Neural cell (in vitro differentiated cells): ENCODE results near the gene SULT1A3. TPM values are rescaled to one million over a fixed set of nuclear protein-coding genes. Genes with fewer than 3 reads are reported as not detected.

Source experiments
- H2AFZ ChIP-seq: fragments of 200-600, 300-800 bp; sonication (generic), shearing (Covaris generic); 2 replicates; pipeline ENCODE4 v1.6.0; 2014; ENCODE audit warnings: low read depth, mild to moderate bottlenecking, antibody characterized with exemption, low read length, moderate library complexity
- H3F3A ChIP-seq: fragments of 200-600 bp; shearing (Covaris generic); 2 replicates; pipeline ENCODE4 v1.6.1; 2016; ENCODE audit warnings: mild to moderate bottlenecking, moderate library complexity, mixed read lengths, antibody characterized with exemption, low read length; ENCODE audit not compliant: insufficient read depth, poor library complexity, severe bottlenecking
- H3K27ac ChIP-seq: fragments of 200-600, 300-800 bp; sonication (generic), shearing (Covaris generic); 2 replicates; pipeline ENCODE4 v1.5.1; 2014; ENCODE audit warnings: mild to moderate bottlenecking, low read length, moderate library complexity
- H3K27me3 ChIP-seq: fragments of 300-800, 200-600 bp; sonication (generic), shearing (Covaris generic); 2 replicates; pipeline ENCODE4 v1.6.0; 2014; ENCODE audit warnings: mild to moderate bottlenecking, low read depth, low read length, moderate library complexity; ENCODE audit not compliant: insufficient read depth
- H3K36me3 ChIP-seq: fragments of 300-800, 200-600 bp; sonication (generic), shearing (Covaris generic); 2 replicates; pipeline ENCODE4 v1.5.1; 2014; ENCODE audit warnings: mild to moderate bottlenecking, antibody characterized with exemption, low read length, moderate library complexity; ENCODE audit not compliant: insufficient read depth
- H3K4me2 ChIP-seq: fragments of 300-800, 200-600 bp; sonication (generic), shearing (Covaris generic); 2 replicates; pipeline ENCODE4 v1.6.0; 2014; ENCODE audit warnings: mild to moderate bottlenecking, low read length
- H3K4me3 ChIP-seq: fragments of 300-800, 200-600 bp; sonication (generic), shearing (Covaris generic); 2 replicates; pipeline ENCODE4 v1.5.1; 2014; ENCODE audit warnings: mild to moderate bottlenecking, low read length, moderate library complexity
- H3K79me2 ChIP-seq: fragments of 200-600 bp; shearing (Covaris generic); replicated peaks from 2 replicates; pipeline ENCODE4 v1.6.0; 2014; ENCODE audit warnings: mild to moderate bottlenecking, low read length, moderate library complexity; ENCODE audit not compliant: insufficient read depth
- H3K9ac ChIP-seq: fragments of 300-800, 200-600 bp; sonication (generic), shearing (Covaris generic); 2 replicates; pipeline ENCODE4 v1.6.1; 2016; ENCODE audit warnings: mild to moderate bottlenecking, low read length, mixed read lengths
- H3K9me2 ChIP-seq: fragments of 200-600 bp; shearing (Covaris generic); 2 replicates; pipeline ENCODE4 v1.6.1; 2016; ENCODE audit warnings: mild to moderate bottlenecking, low read length, mixed read lengths; ENCODE audit not compliant: insufficient read depth
- H3K9me3 ChIP-seq: fragments of 200-600, 300-800 bp; sonication (generic), shearing (Covaris generic); 2 replicates; pipeline ENCODE4 v1.6.1; 2016; ENCODE audit warnings: mild to moderate bottlenecking, mixed run types, low read length, moderate library complexity, mixed read lengths
- H4K20me1 ChIP-seq: fragments of 200-600 bp; shearing (Covaris generic); 2 replicates; pipeline ENCODE4 v1.6.1; 2016; ENCODE audit warnings: mild to moderate bottlenecking, mixed run types; ENCODE audit not compliant: insufficient read depth
- EP300 ChIP-seq: fragments of 450-650 bp; conservative IDR thresholded peaks from 2 replicates; pipeline ENCODE4 v1.6.1; 2014; ENCODE audit warnings: antibody characterized with exemption, mild to moderate bottlenecking, moderate library complexity; ENCODE audit not compliant: poor library complexity, severe bottlenecking
- EZH2 ChIP-seq: fragments of 200-600, 300-800 bp; shearing (Covaris generic), sonication (generic); IDR thresholded peaks from 2 replicates; pipeline ENCODE4 v1.6.1; 2014; ENCODE audit warnings: antibody characterized with exemption, low read length, borderline replicate concordance, mild to moderate bottlenecking; ENCODE audit not compliant: insufficient read depth, poor library complexity, severe bottlenecking
- MXI1 ChIP-seq: fragments of 450-650 bp; conservative IDR thresholded peaks from 2 replicates; pipeline ENCODE4 v1.6.1; 2014; ENCODE audit warnings: antibody characterized with exemption, mild to moderate bottlenecking; ENCODE audit not compliant: poor library complexity, severe bottlenecking
- POLR2AphosphoS5 ChIP-seq: IDR thresholded peaks from 2 replicates; pipeline ENCODE4 v1.6.1; 2012
- RAD21 ChIP-seq: fragments of 450-650 bp; conservative IDR thresholded peaks from 2 replicates; pipeline ENCODE4 v1.6.1; 2014; ENCODE audit warnings: antibody characterized with exemption, mild to moderate bottlenecking, moderate library complexity
- SMC3 ChIP-seq: fragments of 450-650 bp; conservative IDR thresholded peaks from 2 replicates; pipeline ENCODE4 v1.6.1; 2014; ENCODE audit warnings: antibody characterized with exemption, mild to moderate bottlenecking, moderate library complexity; ENCODE audit not compliant: poor library complexity
- TAF1 ChIP-seq: IDR thresholded peaks from 2 replicates; pipeline ENCODE4 v1.6.1; 2012; ENCODE audit warnings: low read depth
- polyA plus RNA-seq: library from polyadenylated mRNA; depleted of rRNA; stranded (reverse); fragments of >200 nt; gene quantifications from 2 replicates; pipeline ENCODE4 v1.2.3, GENCODE V29; 2014
- TF ChIP-seq, protein P1 (sequence below): IDR thresholded peaks from 2 replicates; pipeline ENCODE4 v1.6.1; 2012; ENCODE audit warnings: borderline replicate concordance
- TF ChIP-seq, protein P2 (sequence below): fragments of 450-650 bp; IDR thresholded peaks from 2 replicates; pipeline ENCODE4 v1.5.1; 2014; ENCODE audit warnings: antibody characterized with exemption, mild to moderate bottlenecking, moderate library complexity; ENCODE audit not compliant: poor library complexity, severe bottlenecking

Gene SULT1A3
- polyA plus RNA-seq, 1 donor from 2014 or later: 12.1 TPM

DNA sequence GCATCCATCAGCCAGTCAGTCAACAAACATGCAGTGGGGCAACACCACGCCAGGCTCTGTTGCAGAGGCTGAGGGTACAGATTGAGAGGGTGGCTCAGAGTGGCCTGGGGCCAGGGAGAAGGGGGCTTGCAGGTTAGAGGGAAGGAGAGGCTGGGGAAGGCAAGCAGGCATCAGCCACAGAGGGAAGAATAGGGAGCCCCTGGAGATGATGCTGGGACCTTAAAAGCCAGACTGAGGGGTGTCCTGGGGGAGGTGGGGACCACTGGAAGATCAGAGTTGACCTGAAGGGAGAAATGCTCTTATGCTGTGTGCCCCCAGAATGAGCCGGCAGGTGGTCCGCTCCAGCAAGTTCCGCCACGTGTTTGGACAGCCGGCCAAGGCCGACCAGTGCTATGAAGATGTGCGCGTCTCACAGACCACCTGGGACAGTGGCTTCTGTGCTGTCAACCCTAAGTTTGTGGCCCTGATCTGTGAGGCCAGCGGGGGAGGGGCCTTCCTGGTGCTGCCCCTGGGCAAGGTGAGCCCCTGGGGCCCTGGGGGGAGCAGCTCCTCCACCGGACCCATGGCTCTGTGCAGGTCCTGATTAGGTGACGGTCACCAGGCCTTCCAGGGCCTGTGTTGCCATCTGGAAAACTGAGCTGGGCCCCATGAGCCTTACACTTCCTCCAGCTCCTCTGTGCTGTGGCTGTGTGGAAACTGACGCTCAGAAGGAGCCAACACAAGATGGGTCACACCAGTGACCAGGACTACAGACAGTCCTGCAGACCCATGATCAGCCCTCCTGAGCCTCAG is 14.0 kb upstream of the SULT1A3 start:
- H3K27ac ChIP-seq: no peak overlapping the region
- H3K4me3 ChIP-seq: peak overlapping the region; percentile 92
- no peak overlapping the region for H2AFZ ChIP-seq

DNA sequence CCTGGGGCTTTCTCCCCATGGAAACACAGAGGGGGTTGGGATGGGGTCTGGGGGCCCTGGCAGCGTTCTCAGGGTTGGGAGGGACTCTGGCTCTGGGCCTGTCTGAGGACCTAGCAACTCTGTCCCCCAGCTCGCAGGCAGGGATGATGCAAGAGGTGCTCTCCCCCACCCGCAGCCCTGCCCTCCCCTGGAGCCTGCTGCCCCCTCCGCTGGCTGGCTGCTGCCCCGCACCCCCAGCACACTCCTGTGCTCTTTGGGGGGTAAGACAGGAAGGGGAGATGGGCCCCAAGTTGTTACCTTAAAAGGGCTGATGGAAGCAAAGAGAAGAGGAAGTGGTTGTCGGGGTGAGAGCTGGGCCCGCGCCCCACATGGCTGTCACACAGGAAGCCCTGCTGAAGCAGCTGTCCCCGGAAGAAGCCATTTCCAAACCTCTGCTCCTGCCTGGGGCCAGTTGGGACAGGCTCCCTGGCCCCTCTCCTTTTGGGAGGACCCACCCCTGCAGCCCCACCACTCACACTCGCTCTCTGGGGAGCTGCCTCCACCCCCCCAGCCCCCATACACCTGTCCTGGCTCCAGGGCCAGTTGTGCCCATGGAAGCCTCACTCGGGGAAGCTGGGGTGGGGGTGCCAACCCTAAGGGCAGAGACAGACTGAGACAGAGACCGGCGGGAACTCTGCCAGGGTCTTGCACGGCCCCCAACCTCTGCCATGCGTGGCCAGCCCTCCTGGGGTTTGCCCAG is 13.2 kb upstream of the SULT1A3 start:
- peak overlapping the region; percentile 92 for H3K4me3 ChIP-seq
- TF ChIP-seq MXI1 (no peak), TAF1 (no peak), RAD21 (no peak), EP300 (no peak), EZH2 (no peak), POLR2AphosphoS5 (no peak)
- TF ChIP-seq, protein P1, sequence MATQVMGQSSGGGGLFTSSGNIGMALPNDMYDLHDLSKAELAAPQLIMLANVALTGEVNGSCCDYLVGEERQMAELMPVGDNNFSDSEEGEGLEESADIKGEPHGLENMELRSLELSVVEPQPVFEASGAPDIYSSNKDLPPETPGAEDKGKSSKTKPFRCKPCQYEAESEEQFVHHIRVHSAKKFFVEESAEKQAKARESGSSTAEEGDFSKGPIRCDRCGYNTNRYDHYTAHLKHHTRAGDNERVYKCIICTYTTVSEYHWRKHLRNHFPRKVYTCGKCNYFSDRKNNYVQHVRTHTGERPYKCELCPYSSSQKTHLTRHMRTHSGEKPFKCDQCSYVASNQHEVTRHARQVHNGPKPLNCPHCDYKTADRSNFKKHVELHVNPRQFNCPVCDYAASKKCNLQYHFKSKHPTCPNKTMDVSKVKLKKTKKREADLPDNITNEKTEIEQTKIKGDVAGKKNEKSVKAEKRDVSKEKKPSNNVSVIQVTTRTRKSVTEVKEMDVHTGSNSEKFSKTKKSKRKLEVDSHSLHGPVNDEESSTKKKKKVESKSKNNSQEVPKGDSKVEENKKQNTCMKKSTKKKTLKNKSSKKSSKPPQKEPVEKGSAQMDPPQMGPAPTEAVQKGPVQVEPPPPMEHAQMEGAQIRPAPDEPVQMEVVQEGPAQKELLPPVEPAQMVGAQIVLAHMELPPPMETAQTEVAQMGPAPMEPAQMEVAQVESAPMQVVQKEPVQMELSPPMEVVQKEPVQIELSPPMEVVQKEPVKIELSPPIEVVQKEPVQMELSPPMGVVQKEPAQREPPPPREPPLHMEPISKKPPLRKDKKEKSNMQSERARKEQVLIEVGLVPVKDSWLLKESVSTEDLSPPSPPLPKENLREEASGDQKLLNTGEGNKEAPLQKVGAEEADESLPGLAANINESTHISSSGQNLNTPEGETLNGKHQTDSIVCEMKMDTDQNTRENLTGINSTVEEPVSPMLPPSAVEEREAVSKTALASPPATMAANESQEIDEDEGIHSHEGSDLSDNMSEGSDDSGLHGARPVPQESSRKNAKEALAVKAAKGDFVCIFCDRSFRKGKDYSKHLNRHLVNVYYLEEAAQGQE: no peak
- TF ChIP-seq, protein P2, sequence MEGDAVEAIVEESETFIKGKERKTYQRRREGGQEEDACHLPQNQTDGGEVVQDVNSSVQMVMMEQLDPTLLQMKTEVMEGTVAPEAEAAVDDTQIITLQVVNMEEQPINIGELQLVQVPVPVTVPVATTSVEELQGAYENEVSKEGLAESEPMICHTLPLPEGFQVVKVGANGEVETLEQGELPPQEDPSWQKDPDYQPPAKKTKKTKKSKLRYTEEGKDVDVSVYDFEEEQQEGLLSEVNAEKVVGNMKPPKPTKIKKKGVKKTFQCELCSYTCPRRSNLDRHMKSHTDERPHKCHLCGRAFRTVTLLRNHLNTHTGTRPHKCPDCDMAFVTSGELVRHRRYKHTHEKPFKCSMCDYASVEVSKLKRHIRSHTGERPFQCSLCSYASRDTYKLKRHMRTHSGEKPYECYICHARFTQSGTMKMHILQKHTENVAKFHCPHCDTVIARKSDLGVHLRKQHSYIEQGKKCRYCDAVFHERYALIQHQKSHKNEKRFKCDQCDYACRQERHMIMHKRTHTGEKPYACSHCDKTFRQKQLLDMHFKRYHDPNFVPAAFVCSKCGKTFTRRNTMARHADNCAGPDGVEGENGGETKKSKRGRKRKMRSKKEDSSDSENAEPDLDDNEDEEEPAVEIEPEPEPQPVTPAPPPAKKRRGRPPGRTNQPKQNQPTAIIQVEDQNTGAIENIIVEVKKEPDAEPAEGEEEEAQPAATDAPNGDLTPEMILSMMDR: no peak

More for the DNA sequence above, 14.0 kb upstream of the SULT1A3 start:
- peaks cover 9% of the 10 kb centered on the region for H3K79me2 ChIP-seq
- H3K4me2 ChIP-seq: peak overlapping the region; percentile 63
- H3K9ac ChIP-seq: peak overlapping the region; percentile 84
- H3F3A ChIP-seq: no peaks in the 10 kb centered on the region
- no peaks in the 10 kb centered on the region for H3K9me3 ChIP-seq
- TF ChIP-seq SMC3: no peak
- no peak for TF ChIP-seq TAF1
- TF ChIP-seq, protein P1: no peak
- TF ChIP-seq POLR2AphosphoS5: no peak
- no peak for TF ChIP-seq RAD21
- TF ChIP-seq MXI1: no peak
- TF ChIP-seq, protein P2: no peak
- no peak for TF ChIP-seq EP300
- TF ChIP-seq EZH2: no peak
- no peaks in the 10 kb centered on the region for H3K36me3 ChIP-seq
- no peaks in the 10 kb centered on the region for H4K20me1 ChIP-seq
- H3K27me3 ChIP-seq: no peaks in the 10 kb centered on the region
- H3K9me2 ChIP-seq: no peaks in the 10 kb centered on the region

More for the DNA sequence above, 13.2 kb upstream of the SULT1A3 start:
- Histone ChIP-seq H2AFZ (no peak overlapping the region), H3K79me2 (peaks cover 9% of the 10 kb centered on the region), H4K20me1 (no peaks in the 10 kb centered on the region), H3K4me2 (no peak overlapping the region), H3K9me3 (no peaks in the 10 kb centered on the region), H3K9me2 (no peaks in the 10 kb centered on the region), H3K27me3 (no peaks in the 10 kb centered on the region), H3K27ac (no peak overlapping the region), H3F3A (no peaks in the 10 kb centered on the region), H3K36me3 (no peaks in the 10 kb centered on the region), H3K9ac (no peak overlapping the region)
